PC-3 (cell line): ENCODE data around the gene KLHL1.

ENCODE experiments used
- EZH2phosphoT487 ChIP-seq: fragments of 300-600 bp; sonication (generic); IDR thresholded peaks from 2 replicates; pipeline ENCODE4 v1.6.1; 2018; ENCODE audit warnings: mild to moderate bottlenecking, antibody characterized with exemption, low read length, borderline replicate concordance
- TF ChIP-seq, protein P1 (sequence below): fragments of 300-600 bp; sonication (generic); conservative IDR thresholded peaks from 2 replicates; pipeline ENCODE4 v1.5.1; 2017; ENCODE audit warnings: antibody characterized with exemption, low read depth, mild to moderate bottlenecking, low read length

DNA sequence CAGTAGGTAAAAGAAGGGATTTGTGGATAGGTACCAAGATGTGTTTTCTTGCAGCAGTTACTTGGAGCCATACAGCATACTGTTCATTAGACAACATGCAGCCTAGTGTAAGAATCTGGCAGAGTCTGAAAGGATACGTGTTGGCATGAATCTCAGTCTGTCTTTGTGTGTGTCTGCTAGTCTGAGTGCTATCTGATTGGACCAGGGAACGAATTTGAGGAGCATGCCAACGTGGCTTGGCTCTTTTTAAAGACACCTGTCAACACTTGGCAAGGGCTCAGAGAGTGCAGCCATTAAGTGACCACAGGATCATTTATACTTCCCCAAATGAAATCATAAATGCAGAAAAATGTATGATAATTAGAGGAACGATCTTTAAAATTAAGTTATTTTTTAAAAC, 28.2 kb downstream of the KLHL1 start:
- TF ChIP-seq, protein P1, sequence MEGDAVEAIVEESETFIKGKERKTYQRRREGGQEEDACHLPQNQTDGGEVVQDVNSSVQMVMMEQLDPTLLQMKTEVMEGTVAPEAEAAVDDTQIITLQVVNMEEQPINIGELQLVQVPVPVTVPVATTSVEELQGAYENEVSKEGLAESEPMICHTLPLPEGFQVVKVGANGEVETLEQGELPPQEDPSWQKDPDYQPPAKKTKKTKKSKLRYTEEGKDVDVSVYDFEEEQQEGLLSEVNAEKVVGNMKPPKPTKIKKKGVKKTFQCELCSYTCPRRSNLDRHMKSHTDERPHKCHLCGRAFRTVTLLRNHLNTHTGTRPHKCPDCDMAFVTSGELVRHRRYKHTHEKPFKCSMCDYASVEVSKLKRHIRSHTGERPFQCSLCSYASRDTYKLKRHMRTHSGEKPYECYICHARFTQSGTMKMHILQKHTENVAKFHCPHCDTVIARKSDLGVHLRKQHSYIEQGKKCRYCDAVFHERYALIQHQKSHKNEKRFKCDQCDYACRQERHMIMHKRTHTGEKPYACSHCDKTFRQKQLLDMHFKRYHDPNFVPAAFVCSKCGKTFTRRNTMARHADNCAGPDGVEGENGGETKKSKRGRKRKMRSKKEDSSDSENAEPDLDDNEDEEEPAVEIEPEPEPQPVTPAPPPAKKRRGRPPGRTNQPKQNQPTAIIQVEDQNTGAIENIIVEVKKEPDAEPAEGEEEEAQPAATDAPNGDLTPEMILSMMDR, result no peak
- TF ChIP-seq EZH2phosphoT487, result no peak
